GM23338 (cell line): Measurements from ENCODE around the gene AP1G2. TPM values are rescaled to one million over a fixed set of nuclear protein-coding genes. Genes with fewer than 3 reads are reported as not detected.

Source experiments
- ATAC-seq: fragments of 200-7000 bp; cut with Tn5 transposase; 3 replicates; pipeline ENCODE4 v1.9.1; 2020
- DNase-seq: peaks from one replicate; pipeline ENCODE4 v3.0.0-alpha.2; 2015; ENCODE audit warnings: low spot score
- H2AFZ ChIP-seq: fragments of 200-600 bp; sonication (generic); 2 replicates; pipeline ENCODE4 v1.8.0; 2016; ENCODE audit warnings: antibody characterized with exemption, mild to moderate bottlenecking, moderate library complexity
- H3F3A ChIP-seq: fragments of 200-600 bp; sonication (generic); replicated peaks from 2 replicates; pipeline ENCODE4 v1.8.0; 2017; ENCODE audit warnings: antibody characterized with exemption, mixed run types, low read depth
- H3K27ac ChIP-seq: fragments of 200-600 bp; sonication (generic); 2 replicates; pipeline ENCODE4 v1.6.1; 2016; ENCODE audit warnings: low read depth
- H3K27me3 ChIP-seq: fragments of 200-600 bp; sonication (generic); 2 replicates; pipeline ENCODE4 v1.8.0; 2016; ENCODE audit warnings: mild to moderate bottlenecking, mixed run types, moderate library complexity; ENCODE audit not compliant: insufficient read depth
- H3K36me3 ChIP-seq: fragments of 200-600 bp; sonication (generic); 2 replicates; pipeline ENCODE4 v1.8.0; 2016; ENCODE audit warnings: mild to moderate bottlenecking; ENCODE audit not compliant: insufficient read depth
- H3K4me1 ChIP-seq: fragments of 200-600 bp; sonication (generic); 2 replicates; pipeline ENCODE4 v1.8.0; 2016; ENCODE audit warnings: mild to moderate bottlenecking, moderate library complexity; ENCODE audit not compliant: insufficient read depth
- H3K4me2 ChIP-seq: fragments of 200-600 bp; sonication (generic); 2 replicates; pipeline ENCODE4 v1.7.1; 2017; ENCODE audit warnings: mixed run types
- H3K4me3 ChIP-seq: fragments of 200-600 bp; sonication (generic); 2 replicates; pipeline ENCODE4 v1.6.1; 2016; ENCODE audit warnings: mixed run types
- H3K79me2 ChIP-seq: fragments of 200-600 bp; sonication (generic); replicated peaks from 2 replicates; pipeline ENCODE4 v1.8.0; 2017; ENCODE audit warnings: mild to moderate bottlenecking; ENCODE audit not compliant: insufficient read depth
- H3K9me2 ChIP-seq: fragments of 200-600 bp; sonication (generic); 2 replicates; pipeline ENCODE4 v1.8.0; 2017; ENCODE audit not compliant: insufficient read depth
- H4K20me1 ChIP-seq: fragments of 200-600 bp; sonication (generic); replicated peaks from 2 replicates; pipeline ENCODE4 v1.8.0; 2017; ENCODE audit warnings: mild to moderate bottlenecking; ENCODE audit not compliant: insufficient read depth
- H3K27ac Mint-ChIP-seq: 2 replicates; pipeline ENCODE4 v1.8.0; 2020; ENCODE audit warnings: inconsistent platforms, mild to moderate bottlenecking, moderate library complexity, mixed read lengths
- H3K27me3 Mint-ChIP-seq: 3 replicates; pipeline ENCODE4 v1.8.0; 2022; ENCODE audit warnings: low read depth, mild to moderate bottlenecking, moderate library complexity, mixed read lengths, inconsistent platforms; ENCODE audit not compliant: insufficient read depth, poor library complexity
- H3K36me3 Mint-ChIP-seq: 3 replicates; pipeline ENCODE4 v1.8.0; 2021; ENCODE audit warnings: low read depth, mild to moderate bottlenecking, inconsistent platforms, moderate library complexity, mixed read lengths
- H3K4me1 Mint-ChIP-seq: 3 replicates; pipeline ENCODE4 v1.8.0; 2020; ENCODE audit warnings: mild to moderate bottlenecking, inconsistent platforms, mixed read lengths
- H3K4me3 Mint-ChIP-seq: 3 replicates; pipeline ENCODE4 v1.8.0; 2021; ENCODE audit warnings: moderate library complexity, mild to moderate bottlenecking, inconsistent platforms, mixed read lengths
- H3K9me3 Mint-ChIP-seq: 3 replicates; pipeline ENCODE4 v1.8.0; 2020; ENCODE audit warnings: moderate library complexity, mild to moderate bottlenecking, inconsistent platforms, mixed read lengths
- CREB1 ChIP-seq: fragments of 250-450 bp; sonication (Bioruptor Pico); IDR thresholded peaks from 2 replicates; pipeline ENCODE4 v1.5.0; 2020; ENCODE audit warnings: low read depth, mild to moderate bottlenecking, moderate library complexity
- EZH2 ChIP-seq: fragments of 200-600 bp; sonication (generic); IDR thresholded peaks from one replicate; pipeline ENCODE4 v1.8.0; 2017; ENCODE audit warnings: antibody characterized with exemption, mild to moderate bottlenecking, low read depth; ENCODE audit not compliant: unreplicated experiment
- JUNB ChIP-seq: IDR thresholded peaks from one replicate; pipeline ENCODE4 v1.6.1; 2016; ENCODE audit warnings: antibody characterized with exemption; ENCODE audit not compliant: unreplicated experiment
- NANOG ChIP-seq: IDR thresholded peaks from 2 replicates; pipeline ENCODE4 v1.6.1; 2016; ENCODE audit warnings: antibody characterized with exemption, borderline replicate concordance
- POLR2AphosphoS5 ChIP-seq: IDR thresholded peaks from 2 replicates; pipeline ENCODE4 v1.6.1; 2016; ENCODE audit warnings: antibody characterized with exemption, low read depth
- STAT1 ChIP-seq: IDR thresholded peaks from one replicate; pipeline ENCODE4 v1.6.1; 2016; ENCODE audit warnings: antibody characterized with exemption; ENCODE audit not compliant: unreplicated experiment
- ZNF114 ChIP-seq: fragments of 250-450 bp; sonication (Bioruptor Pico); IDR thresholded peaks from 2 replicates; pipeline ENCODE4 v1.5.0; 2020; ENCODE audit warnings: mild to moderate bottlenecking, moderate library complexity
- polyA plus RNA-seq: library from polyadenylated mRNA; unstranded; fragments of >200 nt; fragmentation: Nextera tagmentation; extraction: Ambion mirVana; gene quantifications from 2 replicates; pipeline ENCODE4 v1.2.1, GENCODE V29; 2016
- total RNA-seq: library from RNA; depleted of rRNA; stranded (reverse); fragments of >200 nt; shearing (Covaris generic); gene quantifications from 2 replicates; pipeline ENCODE4 v1.2.3, GENCODE V29; 2014
- TF ChIP-seq, protein P1 (sequence below): fragments of 250-450 bp; sonication (Bioruptor Pico); IDR thresholded peaks from 2 replicates; pipeline ENCODE4 v1.5.0; 2020; ENCODE audit warnings: mild to moderate bottlenecking, moderate library complexity
- TF ChIP-seq, protein P2 (sequence below): IDR thresholded peaks from 2 replicates; pipeline ENCODE4 v1.6.1; 2016; ENCODE audit warnings: antibody characterized with exemption

AP1G2 gene
- total and polyA plus RNA-seq, 2 experiments from 2014 or later: 55.3 to 63.5 TPM

DNA sequence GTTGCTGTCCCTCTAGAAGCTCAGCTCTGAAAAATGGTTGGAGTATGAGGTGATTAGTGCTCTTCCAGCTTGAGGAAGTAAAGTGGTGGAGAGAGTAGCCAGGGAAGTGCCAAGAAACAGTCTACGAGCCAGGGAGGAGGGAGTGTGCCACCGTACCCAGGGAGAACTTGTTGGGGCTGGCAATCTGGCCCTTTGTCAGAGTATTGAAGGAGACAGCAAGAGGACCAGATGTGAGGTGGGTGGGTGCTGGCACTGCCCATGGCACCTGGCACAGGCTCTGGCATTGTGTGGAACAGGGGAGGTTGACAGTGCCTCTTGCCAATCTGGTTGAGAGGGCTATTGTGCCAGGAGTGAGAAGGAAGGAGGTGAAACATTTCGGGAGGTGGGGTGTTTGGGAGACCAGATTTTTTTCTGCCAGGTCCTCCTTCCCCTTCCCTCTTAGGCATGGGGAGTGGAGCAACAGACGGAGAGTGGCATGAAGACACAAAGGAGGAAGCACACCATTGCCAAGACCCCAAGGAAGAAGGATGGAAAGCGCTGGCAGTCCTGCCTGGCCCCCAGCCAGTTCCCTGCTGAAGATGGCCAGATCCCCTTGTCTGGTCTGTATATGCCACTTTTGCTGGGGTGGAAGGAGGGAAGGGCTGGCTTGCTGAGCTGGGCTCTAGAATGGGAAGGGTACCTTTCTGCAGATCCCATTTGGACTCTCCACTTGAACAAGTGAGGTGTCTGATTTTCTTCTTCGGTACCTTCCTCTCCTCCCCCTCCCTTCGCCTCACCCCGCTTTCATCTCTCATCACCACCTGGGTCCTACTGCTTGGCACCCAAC is 53.6 kb downstream of the AP1G2 start:
- no peaks in the 10 kb centered on the region for H3K27me3 ChIP-seq
- Mint-ChIP-seq H3K4me1 (peaks cover 34% of the 10 kb centered on the region), H3K9me3 (no peaks in the 10 kb centered on the region), H3K36me3 (no peaks in the 10 kb centered on the region), H3K27me3 (peaks cover 17% of the 10 kb centered on the region), H3K27ac (no peak overlapping the region), H3K4me3 (no peak overlapping the region)
- H3K79me2 ChIP-seq: no peaks in the 10 kb centered on the region
- H3K9me2 ChIP-seq: 0 out of 2 replicates have a peak, but pooled peaks cover 10% of the 10 kb centered on the region
- H3K4me3 ChIP-seq: no peak overlapping the region
- H2AFZ ChIP-seq: no peak overlapping the region
- DNase-seq (no peak), ATAC-seq (no peak)
- H3K4me2 ChIP-seq: no peak overlapping the region
- TF ChIP-seq CREB1 (no peak), EZH2 (no peak)
- TF ChIP-seq, protein P1, sequence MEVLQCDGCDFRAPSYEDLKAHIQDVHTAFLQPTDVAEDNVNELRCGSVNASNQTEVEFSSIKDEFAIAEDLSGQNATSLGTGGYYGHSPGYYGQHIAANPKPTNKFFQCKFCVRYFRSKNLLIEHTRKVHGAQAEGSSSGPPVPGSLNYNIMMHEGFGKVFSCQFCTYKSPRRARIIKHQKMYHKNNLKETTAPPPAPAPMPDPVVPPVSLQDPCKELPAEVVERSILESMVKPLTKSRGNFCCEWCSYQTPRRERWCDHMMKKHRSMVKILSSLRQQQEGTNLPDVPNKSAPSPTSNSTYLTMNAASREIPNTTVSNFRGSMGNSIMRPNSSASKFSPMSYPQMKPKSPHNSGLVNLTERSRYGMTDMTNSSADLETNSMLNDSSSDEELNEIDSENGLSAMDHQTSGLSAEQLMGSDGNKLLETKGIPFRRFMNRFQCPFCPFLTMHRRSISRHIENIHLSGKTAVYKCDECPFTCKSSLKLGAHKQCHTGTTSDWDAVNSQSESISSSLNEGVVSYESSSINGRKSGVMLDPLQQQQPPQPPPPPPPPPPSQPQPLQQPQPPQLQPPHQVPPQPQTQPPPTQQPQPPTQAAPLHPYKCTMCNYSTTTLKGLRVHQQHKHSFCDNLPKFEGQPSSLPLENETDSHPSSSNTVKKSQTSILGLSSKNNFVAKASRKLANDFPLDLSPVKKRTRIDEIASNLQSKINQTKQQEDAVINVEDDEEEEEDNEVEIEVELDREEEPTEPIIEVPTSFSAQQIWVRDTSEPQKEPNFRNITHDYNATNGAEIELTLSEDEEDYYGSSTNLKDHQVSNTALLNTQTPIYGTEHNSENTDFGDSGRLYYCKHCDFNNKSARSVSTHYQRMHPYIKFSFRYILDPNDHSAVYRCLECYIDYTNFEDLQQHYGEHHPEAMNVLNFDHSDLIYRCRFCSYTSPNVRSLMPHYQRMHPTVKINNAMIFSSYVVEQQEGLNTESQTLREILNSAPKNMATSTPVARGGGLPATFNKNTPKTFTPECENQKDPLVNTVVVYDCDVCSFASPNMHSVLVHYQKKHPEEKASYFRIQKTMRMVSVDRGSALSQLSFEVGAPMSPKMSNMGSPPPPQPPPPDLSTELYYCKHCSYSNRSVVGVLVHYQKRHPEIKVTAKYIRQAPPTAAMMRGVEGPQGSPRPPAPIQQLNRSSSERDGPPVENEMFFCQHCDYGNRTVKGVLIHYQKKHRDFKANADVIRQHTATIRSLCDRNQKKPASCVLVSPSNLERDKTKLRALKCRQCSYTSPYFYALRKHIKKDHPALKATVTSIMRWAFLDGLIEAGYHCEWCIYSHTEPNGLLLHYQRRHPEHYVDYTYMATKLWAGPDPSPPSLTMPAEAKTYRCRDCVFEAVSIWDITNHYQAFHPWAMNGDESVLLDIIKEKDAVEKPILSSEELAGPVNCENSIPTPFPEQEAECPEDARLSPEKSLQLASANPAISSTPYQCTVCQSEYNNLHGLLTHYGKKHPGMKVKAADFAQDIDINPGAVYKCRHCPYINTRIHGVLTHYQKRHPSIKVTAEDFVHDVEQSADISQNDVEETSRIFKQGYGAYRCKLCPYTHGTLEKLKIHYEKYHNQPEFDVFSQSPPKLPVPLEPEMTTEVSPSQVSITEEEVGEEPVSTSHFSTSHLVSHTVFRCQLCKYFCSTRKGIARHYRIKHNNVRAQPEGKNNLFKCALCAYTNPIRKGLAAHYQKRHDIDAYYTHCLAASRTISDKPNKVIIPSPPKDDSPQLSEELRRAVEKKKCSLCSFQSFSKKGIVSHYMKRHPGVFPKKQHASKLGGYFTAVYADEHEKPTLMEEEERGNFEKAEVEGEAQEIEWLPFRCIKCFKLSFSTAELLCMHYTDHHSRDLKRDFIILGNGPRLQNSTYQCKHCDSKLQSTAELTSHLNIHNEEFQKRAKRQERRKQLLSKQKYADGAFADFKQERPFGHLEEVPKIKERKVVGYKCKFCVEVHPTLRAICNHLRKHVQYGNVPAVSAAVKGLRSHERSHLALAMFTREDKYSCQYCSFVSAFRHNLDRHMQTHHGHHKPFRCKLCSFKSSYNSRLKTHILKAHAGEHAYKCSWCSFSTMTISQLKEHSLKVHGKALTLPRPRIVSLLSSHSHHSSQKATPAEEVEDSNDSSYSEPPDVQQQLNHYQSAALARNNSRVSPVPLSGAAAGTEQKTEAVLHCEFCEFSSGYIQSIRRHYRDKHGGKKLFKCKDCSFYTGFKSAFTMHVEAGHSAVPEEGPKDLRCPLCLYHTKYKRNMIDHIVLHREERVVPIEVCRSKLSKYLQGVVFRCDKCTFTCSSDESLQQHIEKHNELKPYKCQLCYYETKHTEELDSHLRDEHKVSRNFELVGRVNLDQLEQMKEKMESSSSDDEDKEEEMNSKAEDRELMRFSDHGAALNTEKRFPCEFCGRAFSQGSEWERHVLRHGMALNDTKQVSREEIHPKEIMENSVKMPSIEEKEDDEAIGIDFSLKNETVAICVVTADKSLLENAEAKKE: no peak
- no peaks in the 10 kb centered on the region for H3F3A ChIP-seq
- no peaks in the 10 kb centered on the region for H3K36me3 ChIP-seq
- no peak overlapping the region for H3K27ac ChIP-seq
- no peaks in the 10 kb centered on the region for H4K20me1 ChIP-seq
- peaks cover 28% of the 10 kb centered on the region for H3K4me1 ChIP-seq

DNA sequence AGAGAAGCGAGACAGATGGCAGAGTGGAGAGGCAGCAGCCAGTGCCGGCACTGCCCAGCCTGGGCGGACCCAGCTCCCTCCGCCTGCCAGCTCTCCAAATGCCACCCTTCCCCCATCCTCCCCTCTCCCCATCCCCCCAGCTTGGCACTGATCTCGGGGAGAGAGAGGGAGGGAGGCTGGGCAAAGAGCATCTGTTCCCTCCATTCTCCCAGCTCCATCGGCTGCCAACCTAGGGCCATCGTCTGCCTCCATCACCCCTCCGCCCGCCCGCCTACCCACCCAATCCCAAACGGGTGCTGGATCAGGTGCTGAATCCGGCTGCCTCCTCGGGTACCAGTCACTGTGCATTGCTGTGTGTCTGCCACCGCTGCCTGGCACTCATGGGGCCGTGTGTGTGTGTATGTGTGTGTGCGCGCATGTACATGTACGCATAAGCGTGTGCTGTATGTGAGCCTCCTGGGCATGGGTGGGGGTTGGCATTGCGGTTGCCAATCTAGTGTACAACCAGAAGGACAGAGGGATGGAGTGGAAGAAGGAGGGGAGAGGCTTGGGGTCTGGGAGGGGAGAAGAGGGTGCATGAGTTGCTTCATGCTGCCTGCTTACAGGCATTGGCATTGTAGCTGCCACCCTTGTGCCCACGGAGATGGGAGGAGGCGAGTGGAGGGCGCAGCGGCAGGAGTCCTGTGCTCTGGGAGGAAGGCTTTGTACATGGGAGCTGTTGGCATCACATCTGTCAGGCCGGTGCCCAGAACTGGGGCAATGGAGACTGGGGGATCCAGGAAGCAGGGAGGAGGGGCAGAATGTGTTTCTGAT is 54.4 kb downstream of the AP1G2 start:
- no peak overlapping the region for H3K27ac ChIP-seq
- H3K4me2 ChIP-seq: no peak overlapping the region
- H3K4me1 Mint-ChIP-seq: peaks cover 26% of the 10 kb centered on the region
- H3K27me3 Mint-ChIP-seq: peaks cover 17% of the 10 kb centered on the region
- no peaks in the 10 kb centered on the region for H3K27me3 ChIP-seq
- no peak overlapping the region for H3K4me3 ChIP-seq
- H3K4me1 ChIP-seq: peaks cover 19% of the 10 kb centered on the region
- DNase-seq (no peak), ATAC-seq (no peak)
- no peak overlapping the region for H2AFZ ChIP-seq
- H3F3A ChIP-seq: no peaks in the 10 kb centered on the region
- no peaks in the 10 kb centered on the region for H3K36me3 Mint-ChIP-seq
- no peaks in the 10 kb centered on the region for H4K20me1 ChIP-seq
- H3K4me3 Mint-ChIP-seq: no peak overlapping the region
- no peaks in the 10 kb centered on the region for H3K9me3 Mint-ChIP-seq
- H3K9me2 ChIP-seq: 0 out of 2 replicates have a peak, but pooled peaks cover 10% of the 10 kb centered on the region
- no peaks in the 10 kb centered on the region for H3K36me3 ChIP-seq
- H3K79me2 ChIP-seq: no peaks in the 10 kb centered on the region
- H3K27ac Mint-ChIP-seq: no peak overlapping the region
- TF ChIP-seq ZNF114: no peak
- no peak for TF ChIP-seq POLR2AphosphoS5
- no peak for TF ChIP-seq NANOG
- no peak for TF ChIP-seq JUNB
- TF ChIP-seq, protein P2, sequence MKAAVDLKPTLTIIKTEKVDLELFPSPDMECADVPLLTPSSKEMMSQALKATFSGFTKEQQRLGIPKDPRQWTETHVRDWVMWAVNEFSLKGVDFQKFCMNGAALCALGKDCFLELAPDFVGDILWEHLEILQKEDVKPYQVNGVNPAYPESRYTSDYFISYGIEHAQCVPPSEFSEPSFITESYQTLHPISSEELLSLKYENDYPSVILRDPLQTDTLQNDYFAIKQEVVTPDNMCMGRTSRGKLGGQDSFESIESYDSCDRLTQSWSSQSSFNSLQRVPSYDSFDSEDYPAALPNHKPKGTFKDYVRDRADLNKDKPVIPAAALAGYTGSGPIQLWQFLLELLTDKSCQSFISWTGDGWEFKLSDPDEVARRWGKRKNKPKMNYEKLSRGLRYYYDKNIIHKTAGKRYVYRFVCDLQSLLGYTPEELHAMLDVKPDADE: no peak
- TF ChIP-seq STAT1: no peak
- TF ChIP-seq EZH2: no peak
